Activated T-cell treated with anti-CD3 and anti-CD28 coated beads, Interleukin-2, amount 50 U/mL, for 48 hours (primary cell): ENCODE data around the gene PRDM12.

Experiments used
- DNase-seq, 2 experiments: peaks; one replicate each; pipeline ENCODE4 v3.0.0-alpha.2; 2020

The PRDM12 gene

DNA sequence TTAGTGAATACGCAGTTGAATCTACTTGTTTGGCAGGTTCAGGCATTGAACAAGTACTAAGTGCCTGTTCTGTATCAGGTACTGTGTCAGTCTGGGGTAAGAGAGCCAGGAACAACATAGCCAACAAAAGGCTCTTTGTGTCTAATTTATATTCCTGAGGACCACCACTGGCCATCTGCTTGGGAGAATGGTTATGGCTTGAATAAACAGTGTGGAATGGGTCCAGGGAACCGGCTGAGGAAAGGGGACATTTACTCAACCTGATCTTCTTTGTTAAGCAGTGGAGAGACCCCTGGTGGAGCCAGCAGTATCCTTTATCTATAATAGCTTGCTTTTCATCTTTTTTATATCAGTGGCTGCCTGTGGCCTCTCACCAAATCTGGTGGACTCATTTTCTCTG, 67.7 kb downstream of the PRDM12 start:
- no peak for DNase-seq
